HepG2 (cell line): ENCODE results near the gene BEST2. TPM values are rescaled to one million over a fixed set of nuclear protein-coding genes. Genes with fewer than 3 reads are reported as not detected.

Experiments used
- CEBPB ChIP-seq: IDR thresholded peaks from 2 replicates; pipeline ENCODE4 v1.6.1; 2011; ENCODE audit warnings: low read depth, low read length, improper control_type of control experiment, borderline replicate concordance
- DR1 ChIP-seq: sonication (generic); formaldehyde crosslinking; IDR thresholded peaks from 2 replicates; pipeline ENCODE4 v1.8.0; 2021; ENCODE audit warnings: mild to moderate bottlenecking, missing genetic modification reagents, inconsistent platforms
- HNRNPLL ChIP-seq: fragments of 200-400 bp; formaldehyde crosslinking; IDR thresholded peaks from 2 replicates; pipeline ENCODE4 v1.6.1; 2017; ENCODE audit warnings: mild to moderate bottlenecking, low read depth, low read length; ENCODE audit not compliant: poor library complexity, severe bottlenecking
- MEF2D ChIP-seq: sonication (generic); formaldehyde crosslinking; IDR thresholded peaks from 2 replicates; pipeline ENCODE4 v1.5.1; 2020; ENCODE audit warnings: mild to moderate bottlenecking, missing genetic modification reagents
- NCOA1 ChIP-seq: sonication (generic); formaldehyde crosslinking; IDR thresholded peaks from 2 replicates; pipeline ENCODE4 v1.9.0; 2021; ENCODE audit warnings: missing genetic modification reagents
- PCBP1 ChIP-seq: fragments of 200-400 bp; formaldehyde crosslinking; IDR thresholded peaks from 2 replicates; pipeline ENCODE4 v1.6.1; 2017; ENCODE audit warnings: mild to moderate bottlenecking, low read depth, low read length, borderline replicate concordance
- RXRA ChIP-seq: sonication (generic); formaldehyde crosslinking; IDR thresholded peaks from 2 replicates; pipeline ENCODE4 v1.5.1; 2020; ENCODE audit warnings: missing genetic modification reagents
- SCMH1 ChIP-seq: sonication (generic); formaldehyde crosslinking; IDR thresholded peaks from 2 replicates; pipeline ENCODE4 v1.9.0; 2021; ENCODE audit warnings: missing genetic modification reagents, mild to moderate bottlenecking, borderline replicate concordance
- SIX1 ChIP-seq: sonication (generic); formaldehyde crosslinking; IDR thresholded peaks from 2 replicates; pipeline ENCODE4 v1.4.0; 2020; ENCODE audit warnings: missing genetic modification reagents, borderline replicate concordance
- SNAPC2 ChIP-seq: sonication (generic); formaldehyde crosslinking; IDR thresholded peaks from 2 replicates; pipeline ENCODE4 v1.8.1; 2022; ENCODE audit warnings: mild to moderate bottlenecking, missing genetic modification reagents
- SP2 ChIP-seq: sonication (generic); formaldehyde crosslinking; IDR thresholded peaks from 2 replicates; pipeline ENCODE4 v1.5.1; 2020; ENCODE audit warnings: mild to moderate bottlenecking, missing genetic modification reagents
- TEAD3 ChIP-seq: optimal IDR thresholded peaks from 2 replicates; pipeline ENCODE3; 2016; ENCODE audit warnings: borderline replicate concordance
- ZIK1 ChIP-seq: sonication (generic); formaldehyde crosslinking; IDR thresholded peaks from 2 replicates; pipeline ENCODE4 v1.5.0; 2020; ENCODE audit warnings: mild to moderate bottlenecking, low read depth, missing genetic modification reagents, borderline replicate concordance
- ZNF333 ChIP-seq: sonication (generic); formaldehyde crosslinking; IDR thresholded peaks from 2 replicates; pipeline ENCODE4 v1.4.0; 2020; ENCODE audit warnings: mild to moderate bottlenecking, missing genetic modification reagents, borderline replicate concordance
- ZNF543 ChIP-seq: sonication (generic); formaldehyde crosslinking; IDR thresholded peaks from 2 replicates; pipeline ENCODE4 v1.4.0; 2020; ENCODE audit warnings: mild to moderate bottlenecking, missing genetic modification reagents
- ZNF556 ChIP-seq: sonication (generic); formaldehyde crosslinking; IDR thresholded peaks from 2 replicates; pipeline ENCODE4 v1.4.0; 2020; ENCODE audit warnings: mild to moderate bottlenecking, missing genetic modification reagents, borderline replicate concordance
- ZNF557 ChIP-seq: sonication (generic); formaldehyde crosslinking; IDR thresholded peaks from 2 replicates; pipeline ENCODE4 v1.4.0; 2020; ENCODE audit warnings: missing genetic modification reagents
- ZNF558 ChIP-seq: sonication (generic); formaldehyde crosslinking; IDR thresholded peaks from 2 replicates; pipeline ENCODE4 v1.9.0; 2022; ENCODE audit warnings: mild to moderate bottlenecking, missing genetic modification reagents, borderline replicate concordance
- ZNF644 ChIP-seq: IDR thresholded peaks from 2 replicates; pipeline ENCODE4 v1.6.1; 2016; ENCODE audit warnings: low read depth
- polyA plus RNA-seq, 8 experiments: library from polyadenylated mRNA; depleted of rRNA in 3 of 8; stranded (reverse) in 7 of 8; unstranded in 1 of 8; fragments of >200 nt; fragmentation: Illumina TruSeq in 4 of 8; extraction: Trizol in 4 of 8; gene quantifications; 2 replicates each; pipeline versions ENCODE4 v1.2.1 to v1.2.3, GENCODE V29; 2011 to 2016; ENCODE audit warnings: low read depth in 4 of 8, missing spikeins in 1 of 8, mixed read lengths in 1 of 8; ENCODE audit not compliant: insufficient read depth in 1 of 8
- total RNA-seq, 5 experiments: library from RNA; depleted of rRNA; stranded (reverse); fragments of >200 nt; fragmentation: Illumina TruSeq; extraction: Trizol; gene quantifications; 2 replicates each; pipeline ENCODE4 v1.2.3, GENCODE V29; 2016; ENCODE audit warnings: low read depth in 1 of 5
- TF ChIP-seq, protein P1 (sequence below): IDR thresholded peaks from 2 replicates; pipeline ENCODE4 v1.6.1; 2016; ENCODE audit warnings: missing compliant biosample characterization, missing genetic modification reagents, borderline replicate concordance
- TF ChIP-seq, protein P2 (sequence below): sonication (generic); formaldehyde crosslinking; IDR thresholded peaks from 2 replicates; pipeline ENCODE4 v1.4.0; 2020; ENCODE audit warnings: mild to moderate bottlenecking, missing genetic modification reagents
- TF ChIP-seq, protein P3 (sequence below): sonication (generic); formaldehyde crosslinking; IDR thresholded peaks from 2 replicates; pipeline ENCODE4 v1.8.1; 2023; ENCODE audit warnings: mild to moderate bottlenecking, inconsistent platforms, moderate library complexity, missing genetic modification reagents, borderline replicate concordance
- TF ChIP-seq, protein P4 (sequence below): sonication (generic); formaldehyde crosslinking; conservative IDR thresholded peaks from 2 replicates; pipeline ENCODE4 v1.4.0; 2020; ENCODE audit warnings: missing genetic modification reagents

BEST2 gene
- total and polyA plus RNA-seq, 2 of the 13 experiments (the other 11 are each of a cell fraction or from before 2014, with no cell fraction given), result not detected

DNA sequence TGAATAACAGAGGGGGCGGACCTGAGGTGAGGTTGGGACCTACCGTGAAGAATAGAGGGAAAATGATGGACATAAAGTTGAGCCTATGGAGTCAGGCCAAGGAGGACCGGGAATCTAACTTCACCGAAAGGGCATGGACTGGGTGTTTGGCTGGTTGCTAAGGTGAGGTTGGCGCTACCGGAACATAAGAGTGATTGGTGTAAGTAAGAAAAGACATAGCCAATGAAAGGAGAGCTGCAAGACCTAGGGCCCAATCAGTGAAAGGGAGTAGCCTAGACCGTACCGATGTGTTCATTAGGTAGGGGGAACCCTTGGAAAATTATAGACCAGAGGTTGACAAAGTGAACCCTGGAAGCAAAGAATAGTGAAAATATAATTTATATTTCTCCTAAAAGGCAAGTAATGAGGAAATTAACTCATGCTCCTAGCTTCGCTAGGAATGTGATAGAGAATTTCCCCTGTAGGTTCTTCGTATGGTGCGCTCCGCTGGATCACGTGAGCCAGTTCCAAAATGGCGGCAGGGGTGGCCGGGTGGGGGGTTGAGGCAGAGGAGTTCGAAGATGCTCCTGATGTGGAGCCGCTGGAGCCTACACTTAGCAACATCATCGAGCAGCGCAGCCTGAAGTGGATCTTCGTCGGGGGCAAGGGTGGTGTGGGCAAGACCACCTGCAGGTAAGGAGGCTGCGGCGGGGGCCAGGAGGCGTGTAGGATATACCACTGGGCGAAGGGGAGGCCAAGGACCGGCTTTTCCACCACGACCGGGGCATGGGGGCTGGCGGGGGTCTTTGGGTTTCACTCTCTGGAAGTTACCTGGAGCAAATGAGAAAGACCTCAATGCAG lies 14.4 kb upstream of the BEST2 start, which contains the start of gene GET3 (continued):
- TF ChIP-seq ZIK1, result no peak
- TF ChIP-seq TEAD3 (CRISPR knock-in tag), result peak; percentile 8
- TF ChIP-seq, protein P1, sequence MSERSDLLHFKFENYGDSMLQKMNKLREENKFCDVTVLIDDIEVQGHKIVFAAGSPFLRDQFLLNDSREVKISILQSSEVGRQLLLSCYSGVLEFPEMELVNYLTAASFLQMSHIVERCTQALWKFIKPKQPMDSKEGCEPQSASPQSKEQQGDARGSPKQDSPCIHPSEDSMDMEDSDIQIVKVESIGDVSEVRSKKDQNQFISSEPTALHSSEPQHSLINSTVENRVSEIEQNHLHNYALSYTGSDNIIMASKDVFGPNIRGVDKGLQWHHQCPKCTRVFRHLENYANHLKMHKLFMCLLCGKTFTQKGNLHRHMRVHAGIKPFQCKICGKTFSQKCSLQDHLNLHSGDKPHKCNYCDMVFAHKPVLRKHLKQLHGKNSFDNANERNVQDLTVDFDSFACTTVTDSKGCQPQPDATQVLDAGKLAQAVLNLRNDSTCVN (CRISPR knock-in tag), result no peak
- TF ChIP-seq HNRNPLL, result peak; percentile 33
- no peak for TF ChIP-seq ZNF557 (CRISPR knock-in tag)
- TF ChIP-seq DR1, result peak; percentile 13; the same call in 1 of the 2 replicates
- no peak for TF ChIP-seq SNAPC2
- TF ChIP-seq, protein P2, sequence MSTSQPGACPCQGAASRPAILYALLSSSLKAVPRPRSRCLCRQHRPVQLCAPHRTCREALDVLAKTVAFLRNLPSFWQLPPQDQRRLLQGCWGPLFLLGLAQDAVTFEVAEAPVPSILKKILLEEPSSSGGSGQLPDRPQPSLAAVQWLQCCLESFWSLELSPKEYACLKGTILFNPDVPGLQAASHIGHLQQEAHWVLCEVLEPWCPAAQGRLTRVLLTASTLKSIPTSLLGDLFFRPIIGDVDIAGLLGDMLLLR, result no peak
- 0 out of 2 replicates have a peak, but pooled peaks have one; percentile 23 for TF ChIP-seq MEF2D (CRISPR knock-in tag)
- TF ChIP-seq SIX1, result no peak
- TF ChIP-seq SP2 (CRISPR knock-in tag), result peak; percentile 94
- TF ChIP-seq NCOA1 (CRISPR knock-in tag), result no peak
- 0 out of 2 replicates have a peak, but pooled peaks have one; percentile 22 for TF ChIP-seq RXRA (CRISPR knock-in tag)
- TF ChIP-seq ZNF556 (CRISPR knock-in tag), result peak; percentile 77; the same call in 1 of the 2 replicates
- TF ChIP-seq, protein P3, sequence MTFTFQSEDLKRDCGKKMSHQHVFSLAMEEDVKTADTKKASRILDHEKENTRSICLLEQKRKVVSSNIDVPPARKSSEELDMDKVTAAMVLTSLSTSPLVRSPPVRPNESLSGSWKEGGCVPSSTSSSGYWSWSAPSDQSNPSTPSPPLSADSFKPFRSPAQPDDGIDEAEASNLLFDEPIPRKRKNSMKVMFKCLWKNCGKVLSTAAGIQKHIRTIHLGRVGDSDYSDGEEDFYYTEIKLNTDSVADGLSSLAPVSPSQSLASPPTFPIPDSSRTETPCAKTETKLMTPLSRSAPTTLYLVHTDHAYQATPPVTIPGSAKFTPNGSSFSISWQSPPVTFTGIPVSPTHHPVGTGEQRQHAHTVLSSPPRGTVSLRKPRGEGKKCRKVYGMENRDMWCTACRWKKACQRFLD (CRISPR knock-in tag), result 0 out of 2 replicates have a peak, but pooled peaks have one; percentile 50
- TF ChIP-seq SCMH1 (CRISPR knock-in tag), result no peak
- no peak for TF ChIP-seq ZNF558
- TF ChIP-seq PCBP1, result no peak
- TF ChIP-seq ZNF644 (CRISPR knock-in tag), result no peak
- TF ChIP-seq ZNF333, result no peak
- 0 out of 2 replicates have a peak, but pooled peaks have one; percentile 44 for TF ChIP-seq ZNF543 (CRISPR knock-in tag)
- TF ChIP-seq CEBPB, result no peak
- TF ChIP-seq, protein P4, sequence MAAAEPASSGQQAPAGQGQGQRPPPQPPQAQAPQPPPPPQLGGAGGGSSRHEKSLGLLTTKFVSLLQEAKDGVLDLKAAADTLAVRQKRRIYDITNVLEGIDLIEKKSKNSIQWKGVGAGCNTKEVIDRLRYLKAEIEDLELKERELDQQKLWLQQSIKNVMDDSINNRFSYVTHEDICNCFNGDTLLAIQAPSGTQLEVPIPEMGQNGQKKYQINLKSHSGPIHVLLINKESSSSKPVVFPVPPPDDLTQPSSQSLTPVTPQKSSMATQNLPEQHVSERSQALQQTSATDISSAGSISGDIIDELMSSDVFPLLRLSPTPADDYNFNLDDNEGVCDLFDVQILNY (CRISPR knock-in tag), result peak; percentile 70; the same call in 1 of the 2 replicates
